Stimulated activated CD4-positive, alpha-beta T cell treated with anti-CD3 and anti-CD28 coated beads, Interleukin-15, amount 100 ng/mL, for 24 hours (primary cell): ENCODE measurements around the gene UBE2F.
"Not testable (repeated sequence)": the region's sequence is repeated elsewhere in the genome, so short reads cannot be mapped to it uniquely, and the experiment has no call there.

Experiments
- DNase-seq: peaks from one replicate; pipeline ENCODE4 v3.0.0-alpha.2; 2020

Gene UBE2F

DNA sequence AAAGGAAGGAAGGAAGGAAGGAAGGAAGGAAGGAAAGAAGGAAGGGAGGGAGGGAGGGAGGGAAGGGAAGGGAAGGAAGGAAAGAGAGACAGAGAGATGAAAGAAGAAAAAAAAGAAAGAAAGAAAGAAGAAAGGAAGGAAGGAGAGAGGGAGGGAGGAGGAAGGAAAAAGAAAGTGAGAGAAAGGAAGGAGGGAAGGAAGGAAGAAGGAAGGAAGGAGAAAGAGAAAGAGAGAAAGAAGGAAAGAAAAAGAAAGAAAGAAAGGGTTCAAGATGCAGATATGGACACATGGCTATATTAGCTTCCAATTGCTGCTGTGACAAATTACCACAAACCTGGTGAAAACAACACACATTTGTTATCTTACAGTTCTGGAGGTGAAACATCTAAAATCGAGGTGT is 20.4 kb upstream of the UBE2F start:
- DNase-seq = no peak

DNA sequence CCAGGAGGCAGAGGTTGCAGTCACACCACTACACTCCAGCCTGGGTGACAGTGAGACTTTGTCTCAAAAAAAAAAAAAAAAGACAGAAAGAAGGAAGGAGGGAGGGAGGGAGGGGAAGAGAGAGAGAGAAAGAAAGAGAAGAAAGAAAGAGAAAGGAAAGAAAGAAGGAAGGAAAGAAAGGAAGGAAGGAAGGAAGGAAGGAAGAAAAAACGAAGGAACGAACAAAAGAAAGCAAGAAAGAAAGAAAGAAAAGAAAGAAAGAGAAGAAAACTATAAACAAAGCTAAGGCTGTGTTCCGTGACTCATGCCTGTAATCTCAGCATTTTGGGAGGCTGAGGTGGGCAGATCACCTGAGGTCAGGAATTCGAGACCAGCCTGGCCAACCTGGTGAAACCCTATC is 15.5 kb upstream of the UBE2F start:
- not testable (repeated sequence) for DNase-seq

DNA sequence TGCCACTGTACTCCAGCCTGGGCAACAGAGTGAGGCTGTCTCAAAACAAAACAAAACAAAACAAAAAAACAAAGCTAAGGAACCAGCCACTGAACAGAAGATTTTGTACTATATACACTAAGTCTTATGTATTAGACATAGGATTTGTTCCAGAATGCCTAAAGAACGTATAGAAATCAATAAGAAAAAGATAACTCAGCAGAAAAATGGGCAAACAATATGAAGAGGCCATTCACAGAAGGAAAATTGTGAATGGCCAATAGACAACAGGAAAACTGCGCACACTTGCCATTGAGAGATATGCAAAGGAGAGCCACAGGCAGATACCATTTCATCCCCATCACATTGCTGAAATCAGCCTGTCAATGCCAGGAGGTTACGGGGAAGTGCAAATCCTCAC is 14.9 kb upstream of the UBE2F start:
- DNase-seq = no peak

DNA sequence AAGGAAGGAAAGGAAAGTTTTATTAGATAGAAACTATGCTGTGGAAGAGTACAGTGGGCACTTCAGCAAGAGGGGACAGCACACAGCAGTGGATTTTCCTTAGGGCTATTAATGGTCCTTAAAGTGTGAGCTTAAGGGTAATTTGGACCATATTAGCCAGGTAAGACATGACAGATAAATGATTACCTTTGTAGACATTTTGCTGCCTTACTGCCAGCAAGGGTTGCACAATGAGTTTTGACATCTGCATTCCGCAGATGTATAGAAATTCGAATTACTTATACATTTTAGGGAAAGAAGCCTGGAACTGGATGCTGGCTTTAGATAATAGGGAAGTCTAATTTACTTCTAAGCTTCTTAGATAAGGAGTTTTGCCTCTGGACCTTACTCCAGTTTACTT is 14.0 kb upstream of the UBE2F start:
- no peak for DNase-seq

DNA sequence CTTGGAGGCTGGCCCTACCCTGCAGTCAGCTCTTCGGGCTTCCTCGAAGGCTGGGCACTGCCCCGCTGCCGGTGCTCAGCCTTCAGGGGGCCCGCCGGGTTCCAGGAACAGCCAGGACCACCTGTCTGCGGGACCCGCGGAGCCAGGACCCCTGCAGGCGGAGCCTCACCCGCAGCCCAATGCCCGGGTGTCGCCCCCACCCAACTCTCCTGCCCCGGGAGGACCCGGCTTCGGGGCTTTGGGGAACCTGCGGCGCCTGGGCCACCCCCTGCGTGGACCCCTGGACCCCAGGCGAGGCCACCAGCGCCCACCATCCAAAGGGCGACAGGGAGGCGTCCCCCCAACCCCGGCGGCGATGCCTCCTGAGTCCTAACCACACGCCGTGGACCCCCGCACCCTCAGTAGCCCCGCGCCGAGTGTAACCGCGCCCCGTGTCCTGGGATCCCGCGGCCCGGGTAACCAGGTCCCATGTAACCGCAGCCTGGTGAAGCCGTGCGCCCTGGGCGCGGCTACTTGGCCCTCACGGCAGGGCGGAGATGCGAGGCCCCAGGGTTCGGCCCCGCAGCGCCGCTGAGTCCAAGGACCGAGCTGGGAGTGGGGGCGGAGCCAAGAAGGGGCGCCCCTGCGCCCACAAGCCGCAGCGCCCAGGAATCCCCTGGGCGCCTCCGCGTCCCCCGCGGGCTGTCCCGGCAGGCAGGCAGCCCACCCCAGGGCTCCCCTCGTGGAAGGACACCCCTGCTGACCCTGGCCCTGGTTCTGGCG is 11.0 kb upstream of the UBE2F start:
- peak; percentile 37 for DNase-seq

DNA sequence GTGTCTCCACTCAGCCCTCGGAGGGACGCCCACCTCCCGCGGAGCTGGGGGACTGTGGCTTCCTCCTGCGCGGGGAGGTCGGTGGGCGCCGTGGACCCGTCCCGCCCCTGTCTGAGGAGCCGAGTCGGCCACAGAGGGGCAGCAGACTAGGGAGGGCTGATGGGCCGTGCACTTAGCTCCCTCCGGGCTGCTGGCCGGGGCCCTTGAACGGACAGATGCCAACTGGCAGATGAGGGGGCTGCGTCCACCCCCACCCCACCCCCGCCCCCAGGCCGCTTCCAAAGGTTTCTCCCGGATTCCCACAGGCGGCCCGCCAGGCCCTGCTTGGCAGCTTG is 10.4 kb upstream of the UBE2F start:
- no peak for DNase-seq

DNA sequence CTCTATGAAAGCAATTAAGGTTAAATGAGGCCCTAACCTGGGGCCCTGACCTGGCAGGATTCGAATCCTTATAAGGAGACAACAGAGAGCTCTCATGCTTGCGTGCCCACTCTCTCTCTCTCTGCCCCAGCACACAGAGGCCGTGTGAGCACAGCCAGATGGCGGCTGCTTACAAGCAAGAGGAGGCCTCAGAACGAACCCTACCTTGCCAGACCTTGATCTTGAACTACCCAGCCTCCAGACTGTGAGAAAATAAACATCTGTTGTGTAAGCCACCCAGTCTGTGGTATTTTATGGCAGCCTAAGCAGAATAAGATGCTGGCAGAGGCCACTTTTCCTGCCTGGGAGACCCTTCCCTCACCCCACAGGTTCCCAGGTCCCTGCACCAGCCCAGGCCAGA is 5.2 kb upstream of the UBE2F start:
- DNase-seq = no peak

DNA sequence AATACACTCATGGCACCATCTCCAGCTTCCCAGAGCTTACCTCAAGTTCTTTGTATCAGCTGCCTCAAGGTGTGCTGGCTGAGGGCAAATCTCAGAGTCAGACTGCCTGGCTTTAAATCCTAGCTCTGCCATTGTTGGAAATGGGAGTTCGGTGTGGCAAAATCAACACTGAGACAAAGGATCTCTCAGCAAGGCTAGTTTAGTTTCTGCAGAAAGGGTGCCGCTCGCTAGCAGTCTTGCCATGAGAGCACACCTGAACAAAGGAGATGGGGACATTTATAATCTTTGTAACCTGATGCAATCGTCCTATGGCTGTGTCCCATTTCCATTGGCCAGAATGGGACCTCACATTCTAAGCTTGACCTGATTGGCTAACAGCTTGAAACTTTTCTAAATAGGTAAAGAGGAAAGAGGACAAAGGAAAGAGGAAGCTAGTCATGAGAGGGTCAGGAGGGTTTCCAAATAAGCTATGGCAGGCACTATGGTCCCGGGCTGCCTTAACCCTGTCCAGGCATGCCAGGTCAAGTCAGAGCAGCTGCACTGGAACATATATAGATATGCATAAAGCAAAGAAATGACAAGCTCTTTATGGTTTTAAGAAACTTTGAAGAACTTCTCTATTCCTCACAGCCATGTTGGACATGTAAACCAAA is 4.3 kb upstream of the UBE2F start:
- DNase-seq = no peak

DNA sequence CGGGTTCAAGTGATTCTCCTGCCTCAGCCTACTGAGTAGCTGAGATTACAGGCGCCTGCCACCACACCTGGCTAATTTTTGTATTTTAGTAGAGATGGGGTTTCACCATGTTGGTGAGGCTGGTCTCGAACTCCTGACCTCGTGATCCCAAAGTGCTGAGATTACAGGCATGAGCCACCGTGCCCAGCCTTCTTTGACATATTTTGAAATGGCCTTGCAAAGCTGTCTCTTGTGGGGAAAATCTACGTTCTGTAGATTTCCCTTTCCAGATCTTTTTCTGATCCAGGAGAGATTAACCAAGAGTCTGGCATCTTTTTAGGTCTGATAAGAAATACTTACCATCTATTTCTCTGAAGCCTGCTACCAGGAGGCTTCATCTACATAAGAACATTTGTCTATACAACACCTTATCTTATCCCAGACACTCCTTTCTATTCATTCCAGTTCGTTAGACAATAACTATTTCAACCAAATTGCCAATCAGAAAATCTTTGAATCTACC is 3.3 kb upstream of the UBE2F start:
- not testable (repeated sequence) for DNase-seq

DNA sequence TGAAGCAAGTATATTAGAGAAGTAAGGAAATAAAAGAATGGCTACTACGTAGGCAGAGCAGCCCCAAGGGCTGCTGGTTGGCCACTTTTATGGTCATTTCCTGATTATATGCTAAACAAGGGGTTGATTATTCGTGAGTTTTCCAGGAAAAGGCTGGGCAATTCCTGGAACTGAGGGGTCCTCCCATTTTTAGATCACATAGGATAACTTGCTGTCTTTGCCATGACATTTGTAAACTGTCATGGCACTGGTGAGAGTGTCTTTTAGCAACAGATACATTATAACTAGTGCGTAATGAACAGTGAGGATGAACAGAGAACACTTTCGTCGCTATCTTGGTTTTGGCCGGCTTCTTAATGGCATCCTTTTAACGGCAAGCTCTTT is 2.6 kb upstream of the UBE2F start:
- DNase-seq = no peak

DNA sequence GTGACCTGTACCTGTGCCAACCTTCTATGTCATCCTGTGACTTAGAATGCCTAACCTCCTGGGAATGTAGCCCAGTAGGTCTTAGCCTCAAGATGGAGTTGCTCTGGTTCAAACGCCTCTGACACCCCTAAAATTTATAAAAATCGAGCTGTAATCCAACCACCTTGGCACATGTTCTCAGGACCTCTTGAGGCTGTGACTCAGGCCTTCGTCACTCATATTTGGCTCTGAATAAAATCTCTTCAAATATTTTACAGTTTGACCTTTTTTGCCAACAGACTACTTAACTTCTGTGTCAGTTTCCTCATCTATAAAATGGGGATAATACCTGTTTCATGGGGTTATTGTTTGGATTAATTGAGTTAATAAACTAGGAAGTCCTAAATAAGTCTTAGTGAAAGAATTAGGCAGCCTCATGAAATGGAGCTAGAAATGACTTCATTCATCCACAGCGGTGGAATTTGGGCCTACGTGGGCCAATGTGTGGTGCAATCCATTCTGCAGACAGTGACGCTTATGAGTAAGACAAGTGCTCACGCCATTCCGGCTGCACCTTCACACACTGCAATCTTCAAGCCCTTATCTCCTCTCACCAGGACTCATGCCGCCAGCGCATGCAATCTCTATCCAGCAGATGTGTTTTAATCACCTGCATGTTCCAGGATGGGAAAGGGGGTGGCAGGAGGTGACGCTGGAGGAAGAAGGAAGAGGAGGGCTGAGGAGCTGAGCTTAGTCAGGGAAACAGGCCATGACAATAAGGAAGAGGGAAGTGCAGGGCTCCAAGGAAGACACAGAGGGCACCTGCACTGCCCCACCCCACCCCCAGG is 2.0 kb upstream of the UBE2F start:
- DNase-seq = no peak

DNA sequence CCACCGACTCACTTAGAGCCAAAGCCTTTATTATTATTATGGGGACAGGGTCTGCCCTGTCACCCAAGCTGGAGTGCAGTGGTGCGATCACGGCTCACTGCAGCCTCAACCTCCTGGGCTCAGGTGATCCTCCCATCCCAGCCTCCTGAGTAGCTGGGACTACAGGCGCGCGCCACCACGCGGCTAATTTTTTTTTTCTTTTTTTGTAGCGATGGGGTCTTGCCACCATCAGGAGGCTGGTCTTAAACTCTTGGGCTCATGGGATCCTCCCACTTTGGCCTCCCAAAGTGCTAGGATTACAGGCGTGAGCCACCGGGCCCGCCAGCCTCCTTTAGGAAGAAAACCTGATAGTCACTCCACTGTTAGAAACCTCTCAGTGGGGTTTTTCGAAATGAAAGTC is 970 bp upstream of the UBE2F start:
- not testable (repeated sequence) for DNase-seq

DNA sequence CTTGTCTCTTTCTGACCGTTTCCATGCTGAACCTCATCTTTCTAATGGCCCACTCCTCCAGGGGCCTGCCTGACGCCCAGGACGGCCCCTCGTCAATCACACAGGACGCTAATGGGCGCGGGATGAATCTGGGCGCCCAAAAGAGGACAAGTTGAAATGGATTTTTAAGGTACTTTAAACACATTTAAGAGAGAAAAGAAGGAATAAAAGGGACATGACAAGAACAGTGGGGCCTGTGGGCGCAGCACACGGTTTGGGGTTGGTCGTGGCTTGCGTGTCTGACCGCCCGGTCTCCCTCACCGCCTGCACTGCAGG is 607 bp upstream of the UBE2F start:
- peak; percentile 19 for DNase-seq

DNA sequence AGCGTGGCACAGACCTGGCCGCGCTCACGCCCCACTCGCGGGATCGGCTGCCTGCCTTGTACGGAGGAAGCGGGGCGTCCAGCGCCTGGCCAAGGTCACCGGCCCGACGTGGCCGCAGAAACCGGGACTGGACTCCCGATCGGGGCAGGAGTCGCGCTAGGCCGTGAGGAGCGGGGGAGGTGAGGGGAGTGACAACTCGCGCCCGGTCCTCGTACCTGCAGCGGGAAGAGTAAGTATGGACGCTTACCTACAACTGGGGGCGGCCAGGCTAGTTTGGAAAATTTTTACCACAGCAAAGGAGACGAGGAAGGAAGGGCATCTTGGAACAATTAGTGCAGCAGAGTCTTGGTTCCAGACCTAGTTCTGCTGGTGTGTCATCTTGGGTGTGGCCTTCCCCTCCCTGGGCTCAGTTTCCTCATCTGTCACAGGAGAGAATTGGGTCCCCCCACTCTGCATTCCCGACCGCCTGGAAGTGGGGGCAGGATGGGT is 693 bp downstream of the UBE2F start:
- peak; percentile 41 for DNase-seq

DNA sequence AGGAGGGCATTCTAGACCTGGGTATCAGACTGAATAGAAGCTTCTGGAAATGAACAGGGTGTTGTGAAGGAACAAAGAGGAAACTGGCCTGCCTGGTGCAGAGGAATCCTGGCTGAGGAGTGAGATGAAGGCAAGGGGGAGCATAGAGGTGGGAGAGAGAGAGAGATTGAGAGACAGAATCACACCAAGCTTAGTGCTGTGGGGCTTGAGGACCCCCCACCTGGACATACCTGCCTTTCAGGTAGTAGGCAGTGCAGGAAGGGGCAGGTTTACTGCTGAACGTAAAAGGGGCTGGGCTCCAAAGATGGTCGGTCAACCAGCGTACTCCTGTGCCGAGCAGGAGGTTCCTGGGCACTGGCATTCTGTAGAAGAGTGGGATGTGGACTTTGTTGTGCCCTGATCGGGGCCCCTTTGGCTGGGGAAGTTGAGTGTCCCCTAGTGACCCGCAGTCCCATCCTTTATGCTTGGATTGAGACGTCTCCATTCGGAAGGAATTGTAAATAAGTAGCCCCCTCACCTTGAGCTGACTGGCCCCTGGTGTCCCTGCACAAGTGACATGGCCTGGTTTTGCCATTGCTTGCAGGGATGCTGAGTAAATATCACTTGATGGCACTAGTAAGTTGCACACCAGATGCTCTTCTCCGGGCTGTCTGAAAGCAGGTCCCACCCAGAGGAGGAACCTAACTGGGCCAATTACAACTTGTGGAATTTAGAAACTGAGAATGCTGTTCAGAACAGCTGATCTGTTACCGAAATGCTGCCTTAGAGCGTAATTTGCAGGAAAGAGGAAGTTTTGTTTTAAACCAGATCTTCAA is 1.4 kb downstream of the UBE2F start:
- DNase-seq = peak; percentile 58

DNA sequence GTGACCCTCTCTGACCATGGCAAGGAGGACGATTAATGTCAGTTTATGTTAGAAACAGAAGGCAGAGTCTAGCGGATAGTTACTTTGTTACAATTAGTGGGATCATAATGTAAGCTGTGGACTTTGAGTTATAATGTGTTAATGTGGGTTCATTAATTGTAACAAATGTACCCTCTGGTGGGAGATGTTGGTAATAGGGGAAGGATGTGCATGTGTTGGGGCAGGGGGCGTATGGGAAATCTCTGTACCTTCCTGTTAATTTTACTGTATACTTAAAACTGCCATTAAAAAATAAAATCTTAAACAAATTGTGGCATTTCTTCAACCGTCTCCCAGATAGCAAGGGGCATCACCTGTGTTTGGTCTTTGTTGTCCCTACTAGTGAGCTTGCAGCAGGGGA is 4.8 kb downstream of the UBE2F start:
- DNase-seq = no peak

DNA sequence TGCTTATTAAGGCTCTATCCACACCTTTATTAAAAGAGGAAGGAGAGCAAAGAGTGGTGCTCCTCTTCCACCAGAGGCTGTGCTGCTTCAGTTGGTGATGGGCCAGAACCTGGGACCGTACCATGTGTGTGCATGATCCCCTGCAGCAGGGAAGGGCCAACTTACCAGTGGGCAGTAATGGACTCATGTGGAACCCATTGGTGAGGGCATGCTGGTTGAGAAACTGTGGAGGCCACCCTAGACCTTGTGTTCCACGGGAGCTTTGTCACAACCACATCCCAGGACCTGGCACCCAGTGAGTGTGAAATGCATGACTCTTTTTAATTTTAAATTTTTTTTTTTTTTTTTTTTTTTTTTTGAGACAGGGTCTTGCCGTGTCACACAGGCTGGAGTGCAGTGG is 5.4 kb downstream of the UBE2F start:
- no peak for DNase-seq

DNA sequence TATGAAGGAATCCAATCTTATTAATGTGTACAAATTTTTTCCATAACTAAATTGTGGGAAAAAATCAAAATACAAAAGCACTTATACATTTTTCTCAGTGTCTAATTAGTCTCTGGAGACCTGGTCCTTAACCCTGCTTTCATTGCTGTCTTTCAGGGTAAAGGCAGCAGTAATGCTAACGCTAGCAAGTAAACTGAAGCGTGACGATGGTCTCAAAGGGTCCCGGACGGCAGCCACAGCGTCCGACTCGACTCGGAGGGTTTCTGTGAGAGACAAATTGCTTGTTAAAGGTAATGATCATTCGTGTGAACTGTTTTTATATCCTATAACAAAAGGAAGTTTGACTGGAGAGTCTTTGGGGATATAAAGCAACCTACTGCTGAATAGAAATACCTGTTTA is 6.1 kb downstream of the UBE2F start:
- DNase-seq = no peak

DNA sequence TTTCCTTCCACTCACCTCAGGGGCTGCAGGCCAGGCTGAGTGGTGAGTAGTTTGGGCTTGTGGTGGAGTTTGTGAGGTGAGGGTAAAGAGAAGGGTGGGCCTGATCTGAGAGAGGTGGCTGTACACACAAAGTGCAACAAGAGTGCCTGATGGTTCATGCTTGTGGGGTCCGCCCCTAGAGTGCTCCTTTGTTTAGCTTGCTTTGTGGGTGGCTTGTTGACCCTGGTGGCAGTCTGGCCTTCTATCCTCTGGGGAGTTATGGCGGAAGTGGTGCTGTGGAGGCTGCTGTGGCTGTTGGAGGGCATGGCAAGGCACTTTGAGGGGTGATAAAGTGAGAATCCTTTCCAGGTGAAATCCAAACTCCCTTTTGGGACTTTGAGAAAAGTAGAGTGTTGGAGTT is 10.6 kb downstream of the UBE2F start:
- DNase-seq = no peak

DNA sequence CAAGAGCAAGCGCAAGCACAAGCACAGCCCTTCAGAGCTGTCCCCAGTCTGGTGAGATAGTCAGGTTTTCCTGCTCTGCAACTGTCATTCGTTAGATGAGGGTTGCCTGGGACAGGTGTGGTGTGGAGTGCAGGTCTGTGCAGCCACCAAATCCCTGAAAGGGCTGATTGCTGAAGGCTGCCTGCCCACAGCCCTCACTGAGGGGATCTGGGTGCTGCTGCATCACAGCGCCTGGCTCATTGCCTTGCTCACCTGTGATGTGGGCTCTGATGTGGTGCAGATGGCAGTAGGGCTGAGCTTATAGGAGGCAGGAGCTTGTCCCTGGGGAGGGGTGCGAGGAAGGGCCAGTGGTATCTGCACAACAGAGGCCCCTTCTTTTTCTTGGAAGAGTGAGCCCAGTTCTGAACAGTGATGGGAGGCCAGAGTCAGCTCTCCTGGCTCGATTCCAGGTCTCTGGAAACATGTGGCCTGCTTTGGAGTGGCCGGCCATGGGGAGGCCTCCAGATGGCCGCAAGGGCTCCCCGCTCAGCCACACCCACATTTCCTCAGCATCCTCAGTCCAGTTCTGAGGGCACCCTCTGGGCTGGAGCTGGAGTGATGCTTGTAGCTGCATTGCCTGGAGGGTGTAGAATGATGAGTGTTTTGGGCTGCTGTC is 11.4 kb downstream of the UBE2F start:
- no peak for DNase-seq

DNA sequence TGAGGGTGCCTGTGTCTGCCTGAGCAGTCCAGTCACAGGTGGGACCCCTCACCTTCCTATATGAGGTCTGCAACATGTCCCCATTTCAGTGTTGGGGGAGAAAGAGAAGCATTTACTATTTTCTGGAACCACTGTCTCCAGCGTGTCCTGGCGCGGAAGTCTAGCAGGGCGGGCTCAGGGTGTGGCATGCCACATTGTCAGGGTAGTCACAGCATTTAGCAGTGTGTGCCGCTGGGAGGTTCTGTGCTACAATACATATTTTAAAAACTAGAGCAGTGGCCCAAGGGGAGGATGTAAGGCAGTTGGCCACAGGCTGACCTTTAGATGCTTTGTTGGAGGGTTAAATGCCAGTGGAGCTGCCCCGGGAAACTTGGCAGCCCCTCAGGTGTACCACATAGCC is 12.5 kb downstream of the UBE2F start:
- DNase-seq = no peak

DNA sequence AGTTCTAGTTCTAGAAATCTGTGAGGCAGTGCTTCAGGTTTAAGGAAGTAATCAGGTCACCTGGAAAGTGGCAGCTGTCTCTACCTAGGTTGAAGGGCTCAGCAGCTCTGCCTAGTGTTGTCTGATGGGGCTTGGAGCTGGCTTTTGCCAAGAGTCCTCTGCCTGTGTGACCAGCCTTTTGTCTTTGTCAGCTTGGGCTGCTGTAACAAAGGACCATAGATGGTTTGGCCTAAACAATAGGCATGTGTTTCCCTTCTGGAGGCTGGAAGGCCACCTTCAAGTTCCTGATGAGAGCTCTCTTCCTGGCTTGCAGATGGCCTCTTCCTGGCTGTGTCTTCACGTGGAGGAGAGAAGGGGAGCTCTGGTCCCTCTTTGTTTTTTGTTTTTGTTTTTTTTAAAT is 13.3 kb downstream of the UBE2F start:
- DNase-seq = no peak

DNA sequence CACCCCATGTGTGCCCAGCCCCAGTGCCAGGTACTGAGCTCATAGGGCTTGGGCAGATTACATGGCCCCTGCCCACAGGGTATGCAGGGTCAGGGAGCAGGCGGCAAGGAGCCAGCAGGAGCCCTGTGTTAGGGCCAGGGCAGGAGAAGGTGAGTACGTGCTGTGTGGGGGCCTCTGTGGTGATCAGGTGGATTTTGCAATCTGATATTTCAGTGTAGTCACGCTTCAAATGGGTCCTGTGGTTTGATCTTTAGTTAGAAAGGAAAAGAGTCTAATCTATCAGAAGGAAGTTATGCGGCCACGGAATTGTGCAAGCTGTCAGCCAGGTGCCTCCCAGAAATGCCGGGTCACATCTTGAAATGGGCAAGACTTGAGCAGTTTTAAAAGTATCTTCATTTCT is 13.9 kb downstream of the UBE2F start:
- peak; percentile 53 for DNase-seq
